Activated CD8-positive, alpha-beta memory T cell treated with anti-CD3 and anti-CD28 coated beads, Interleukin-2, amount 50 U/mL, for 24 hours (primary cell): Measurements from ENCODE around the gene CCL24.
"Not testable (repeated sequence)": the region's sequence is repeated elsewhere in the genome, so short reads cannot be mapped to it uniquely, and the experiment has no call there.

Experiments
- DNase-seq: peaks from one replicate; pipeline ENCODE4 v3.0.0-alpha.2; 2020; ENCODE audit errors: extremely low read depth

CCL24 gene, protein sequence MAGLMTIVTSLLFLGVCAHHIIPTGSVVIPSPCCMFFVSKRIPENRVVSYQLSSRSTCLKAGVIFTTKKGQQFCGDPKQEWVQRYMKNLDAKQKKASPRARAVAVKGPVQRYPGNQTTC

DNA sequence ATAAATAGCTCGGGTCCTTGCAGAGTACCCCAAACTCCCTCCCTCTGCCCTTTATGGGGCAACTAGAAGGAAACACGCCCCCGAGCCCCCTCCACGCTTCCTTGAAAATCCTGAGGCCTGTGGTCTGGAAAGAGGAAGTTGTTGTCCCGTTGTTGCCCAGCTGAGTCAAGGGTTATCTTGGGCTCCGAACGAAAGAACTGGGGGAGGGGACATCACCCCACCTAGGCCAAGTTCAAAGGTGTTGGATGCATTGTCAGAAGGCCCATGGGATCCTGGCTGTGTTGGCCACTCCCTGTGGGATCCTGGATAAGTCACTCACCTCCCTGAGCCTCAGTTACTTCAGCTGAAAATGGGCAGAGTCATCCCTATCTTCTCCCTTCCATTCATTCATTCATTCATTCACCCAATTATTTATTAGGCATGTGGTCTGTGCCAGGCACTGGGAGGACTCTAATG, at the start of gene CCL24:
Gene CCL24 (minus strand): TSS at position 26 of the 456 bp plus-strand sequence. CDS start 91 bp downstream, outside the sequence.
- DNase-seq, result no peak

DNA sequence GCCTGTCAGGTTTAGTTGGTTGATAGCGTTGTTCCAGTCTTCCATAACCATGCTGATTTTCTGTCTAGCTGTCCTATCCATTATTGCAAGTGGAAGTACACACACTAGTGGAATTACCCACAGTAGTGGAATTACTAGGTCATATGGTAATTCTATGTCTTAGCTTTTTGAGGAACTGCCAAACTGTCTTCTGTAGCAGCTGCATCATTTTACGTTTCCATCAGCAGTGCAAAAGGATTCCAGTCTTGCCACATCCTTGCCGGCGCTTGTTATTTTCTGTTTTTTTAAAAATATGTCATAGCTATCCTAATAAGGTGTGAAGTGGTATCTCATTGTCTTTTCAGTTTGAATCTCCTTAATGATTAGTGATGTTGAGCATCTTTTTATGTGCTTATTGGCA, 48.0 kb upstream of the CCL24 start:
- no peak for DNase-seq

DNA sequence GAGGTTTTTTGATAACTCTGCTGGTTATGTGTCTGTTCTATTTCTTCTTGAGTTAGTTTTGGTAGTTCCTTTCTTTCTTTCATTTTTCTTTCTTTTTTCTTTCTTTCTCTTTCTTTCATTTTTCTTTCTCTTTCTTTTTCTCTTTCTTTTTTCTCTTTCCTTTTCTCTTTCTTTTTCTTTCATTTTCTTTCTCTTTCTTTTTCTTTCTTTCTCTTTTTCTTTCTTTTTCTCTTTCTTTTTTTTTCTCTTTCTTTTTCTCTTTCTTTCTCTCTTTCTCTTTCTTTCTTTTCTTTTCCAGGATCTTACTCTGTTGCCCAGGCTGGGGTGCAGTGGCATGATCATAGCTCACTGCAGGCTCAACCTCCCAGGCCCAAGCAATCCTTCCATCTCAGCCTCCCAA, 44.8 kb upstream of the CCL24 start:
- DNase-seq, result no peak

DNA sequence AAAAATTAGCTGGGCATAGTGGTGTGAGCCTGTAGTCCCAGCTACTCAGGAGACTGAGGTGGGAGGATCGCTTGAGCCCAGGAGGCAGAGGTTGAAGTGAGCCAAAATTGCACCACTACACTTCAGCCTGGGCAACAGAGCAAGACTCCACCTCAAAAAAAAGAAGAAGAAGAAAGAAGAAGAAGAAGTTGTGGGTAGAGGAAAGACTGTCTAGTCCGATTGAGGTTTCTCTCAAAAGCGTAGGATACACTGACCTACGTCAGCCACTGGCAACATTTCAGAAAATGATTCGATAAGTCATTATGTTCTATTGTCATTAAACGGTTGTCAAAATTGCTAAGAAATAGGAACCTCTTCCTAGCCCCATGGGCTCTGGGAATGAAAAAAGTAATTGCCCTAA, 42.9 kb upstream of the CCL24 start:
- no peak for DNase-seq

DNA sequence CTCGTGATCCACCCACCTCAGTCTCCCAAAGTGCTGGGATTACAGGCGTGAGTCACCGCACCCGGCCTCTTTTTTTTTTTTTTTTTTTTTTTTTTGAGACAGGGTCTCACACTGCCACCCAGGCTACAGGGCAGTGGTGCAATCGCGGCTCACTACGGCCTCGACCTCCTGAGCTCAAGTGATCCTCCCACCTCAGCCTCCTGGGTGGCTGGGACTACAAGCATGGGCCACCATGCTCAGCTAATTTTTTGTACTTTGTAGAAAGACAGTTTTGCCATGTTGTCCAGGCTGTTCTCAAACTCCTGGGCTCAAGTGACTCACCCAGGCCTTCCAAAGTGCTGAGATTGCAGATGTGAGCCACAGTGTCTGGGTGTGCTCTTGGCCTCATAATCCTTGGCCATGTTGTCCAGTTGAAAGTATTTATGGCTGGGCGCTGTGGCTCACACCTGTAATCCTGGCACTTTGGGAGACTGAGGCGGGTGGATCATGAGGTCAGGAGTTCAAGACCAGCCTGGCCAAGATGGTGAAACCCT, 41.3 kb upstream of the CCL24 start:
- DNase-seq, result not testable (repeated sequence)

DNA sequence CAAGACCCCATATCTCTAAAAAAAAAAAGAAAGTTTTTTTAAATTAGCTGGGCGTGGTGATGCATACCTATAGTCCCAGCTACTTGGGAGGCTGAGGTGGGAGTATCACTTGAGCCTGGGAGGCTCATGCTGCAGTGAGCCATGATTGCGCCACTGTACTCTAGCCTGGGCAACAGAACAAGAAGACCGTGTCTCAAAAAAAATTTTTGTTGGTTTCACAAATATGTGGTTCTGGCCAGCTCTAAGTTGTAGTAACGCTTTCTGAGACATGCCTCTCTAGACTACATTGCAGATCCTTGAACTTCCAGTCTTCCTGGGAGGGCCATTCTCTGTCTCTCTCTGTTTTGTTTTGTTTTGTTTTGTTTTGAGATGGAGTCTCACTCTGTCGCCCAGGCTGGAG, 40.6 kb upstream of the CCL24 start:
- no peak for DNase-seq

DNA sequence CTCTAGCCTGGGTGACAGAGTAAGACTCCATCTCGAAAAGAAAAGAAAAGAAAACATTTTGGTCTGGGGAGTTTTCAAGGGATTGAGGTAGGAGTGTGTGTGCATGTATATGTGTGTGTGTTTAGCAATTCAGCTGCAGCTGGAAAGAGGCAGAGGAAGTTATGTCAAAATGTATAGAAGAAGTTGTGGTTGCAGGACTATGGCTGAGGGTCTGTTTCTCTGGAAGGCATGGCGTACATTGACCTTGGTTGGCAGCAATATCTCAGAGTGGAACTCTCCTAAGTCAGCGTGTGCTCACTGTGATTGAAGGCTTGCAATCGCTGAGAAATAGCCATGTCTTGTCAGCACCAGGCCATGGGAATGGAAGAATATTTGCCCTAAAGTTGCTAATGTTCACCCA, 36.6 kb upstream of the CCL24 start:
- DNase-seq, result no peak

DNA sequence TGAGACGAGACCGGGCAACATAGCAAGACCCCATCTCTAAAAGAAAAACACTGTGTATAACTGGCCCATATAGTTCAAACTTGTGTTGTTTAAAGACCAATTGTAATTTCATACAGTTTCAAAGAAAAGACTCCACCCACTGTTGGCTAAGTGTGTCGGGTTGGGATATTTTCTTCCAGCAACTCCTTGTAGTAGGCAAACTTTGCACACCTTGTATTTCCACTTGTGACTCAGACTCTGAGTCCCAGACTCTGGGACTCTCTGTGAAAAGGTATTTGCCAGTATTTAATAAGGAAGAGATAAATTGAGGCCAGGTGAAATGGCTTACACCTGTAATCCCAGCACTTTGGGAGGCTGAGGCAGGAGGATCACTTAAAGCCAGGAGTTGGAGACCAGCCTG, 36.0 kb upstream of the CCL24 start:
- DNase-seq, result no peak

DNA sequence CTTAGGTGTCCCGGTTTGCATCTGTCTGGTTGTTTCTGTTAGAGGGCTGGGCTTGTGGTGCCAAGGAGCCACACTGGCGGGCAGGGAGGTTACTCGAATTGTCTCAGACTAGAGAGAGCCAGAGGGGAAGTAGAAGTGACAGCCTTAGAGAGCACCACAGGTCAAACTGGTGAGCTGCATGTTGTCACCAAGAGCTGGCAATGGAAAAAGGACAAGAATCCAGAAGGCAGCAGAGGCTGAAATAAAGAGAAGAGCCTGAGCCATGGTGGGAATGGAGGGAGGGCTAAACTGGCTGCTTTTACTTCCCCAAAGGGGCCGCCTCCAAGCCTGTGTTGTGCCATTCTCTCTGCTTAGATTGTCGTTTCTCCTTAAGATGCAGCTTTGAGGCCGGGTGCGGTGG, 34.1 kb upstream of the CCL24 start:
- no peak for DNase-seq

DNA sequence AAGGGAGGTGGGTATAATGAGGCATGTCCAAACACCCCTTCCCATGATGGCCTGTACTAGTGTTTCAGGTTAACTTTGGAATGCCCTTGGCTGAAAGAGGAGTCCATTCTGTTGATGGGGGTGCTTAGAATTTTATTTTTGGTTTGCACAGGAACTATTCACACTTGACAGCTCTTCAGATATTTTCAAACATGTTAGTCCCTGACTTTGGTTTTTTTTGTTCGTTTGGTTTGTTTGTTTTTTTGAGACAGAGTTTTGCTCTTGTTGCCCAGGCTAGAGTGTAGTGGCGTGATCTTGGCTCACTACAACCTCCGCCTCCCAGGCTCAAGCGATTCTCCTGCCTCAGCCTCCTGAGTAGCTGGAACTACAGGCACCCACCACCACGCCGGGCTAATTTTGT, 31.5 kb upstream of the CCL24 start:
- not testable (repeated sequence) for DNase-seq

DNA sequence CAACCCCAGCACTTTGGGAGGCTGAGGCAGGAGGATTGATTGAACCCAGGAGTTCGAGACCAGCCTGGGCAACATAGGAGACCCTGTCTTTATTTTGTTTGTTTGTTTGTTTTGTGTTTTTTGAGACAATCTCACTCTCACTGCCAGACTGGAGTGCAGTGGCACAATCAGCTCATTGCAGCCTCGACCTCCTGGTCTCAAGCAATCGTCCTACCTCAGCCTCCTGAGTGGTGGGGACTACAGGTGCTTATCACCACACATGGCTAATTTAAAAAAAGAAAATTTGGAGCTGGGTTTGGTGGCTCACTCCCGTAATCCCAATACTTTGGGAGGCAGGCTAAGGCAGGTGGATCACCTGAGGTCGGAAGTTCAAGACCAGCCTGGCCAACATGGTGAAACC, 30.6 kb upstream of the CCL24 start:
- DNase-seq, result no peak

DNA sequence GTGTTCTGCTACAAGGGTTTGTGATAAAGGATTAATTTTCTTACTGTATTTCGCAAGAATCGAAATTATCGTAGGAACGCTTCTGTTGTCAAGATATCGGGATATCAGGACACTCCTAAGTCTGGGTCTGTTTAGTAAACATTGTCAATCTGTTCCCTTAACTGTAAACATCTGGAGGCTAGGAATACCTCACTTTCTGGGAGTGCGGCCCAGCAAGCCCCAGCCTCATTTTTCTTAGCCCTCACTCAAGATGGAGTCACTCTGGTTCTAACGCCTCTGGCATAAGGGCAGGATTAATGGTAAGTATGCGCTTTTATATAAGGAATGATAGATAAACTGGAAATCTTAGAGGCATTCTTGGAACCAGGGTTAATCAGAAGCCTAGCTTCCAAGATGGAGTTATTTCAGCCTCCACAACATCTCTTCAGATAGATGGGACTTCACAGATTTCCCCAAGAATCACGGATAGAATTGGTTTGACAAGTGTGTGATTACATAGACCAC, 30.1 kb upstream of the CCL24 start:
- no peak for DNase-seq

DNA sequence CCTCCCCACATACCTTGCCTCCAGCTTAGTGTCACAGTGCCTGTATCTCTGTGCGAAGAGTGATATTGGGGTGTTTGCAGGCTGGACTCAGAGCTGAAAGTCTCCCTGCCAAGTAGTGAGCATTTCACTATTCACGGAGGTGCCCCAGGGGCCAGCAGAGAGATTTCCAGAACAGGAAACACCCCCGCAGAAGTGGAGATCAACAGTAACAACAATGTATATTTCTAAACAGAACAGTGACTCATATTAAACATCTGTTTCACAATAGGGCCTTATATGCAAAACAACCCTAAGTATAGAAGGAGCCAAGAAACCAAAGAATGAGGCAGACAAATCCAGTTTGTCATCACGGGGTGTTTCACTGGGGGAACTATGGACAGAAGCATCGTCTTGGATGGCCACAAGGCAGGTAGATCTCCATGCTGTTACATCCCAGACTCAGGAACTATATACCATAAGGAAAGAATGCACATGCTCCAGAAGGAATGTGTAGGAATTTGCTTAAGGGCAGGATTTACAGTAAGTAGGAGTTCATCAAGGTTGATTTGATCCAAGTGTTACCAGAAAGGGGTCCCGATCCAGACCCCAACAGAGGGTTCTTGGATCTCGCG, 29.3 kb upstream of the CCL24 start:
- DNase-seq, result no peak

DNA sequence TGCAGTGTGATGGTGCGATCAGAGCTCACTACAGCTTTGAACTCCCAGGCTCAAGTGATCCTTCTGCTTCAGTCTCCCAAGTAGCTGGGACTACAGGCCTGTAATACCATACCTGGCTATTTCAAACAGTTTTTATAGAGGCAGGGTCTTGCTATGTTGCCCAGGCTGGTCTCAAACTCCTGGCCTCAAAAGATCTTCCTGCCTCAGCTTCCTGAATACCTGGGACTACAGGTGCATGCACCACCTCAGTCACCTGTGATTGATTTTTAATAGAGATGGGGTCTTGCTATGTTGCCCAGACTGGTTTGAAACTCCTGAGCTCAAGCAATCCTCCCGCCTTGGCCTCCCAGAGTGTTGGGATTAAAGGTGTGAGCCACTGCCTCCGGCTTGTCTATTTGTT, 26.4 kb upstream of the CCL24 start:
- DNase-seq, result no peak

DNA sequence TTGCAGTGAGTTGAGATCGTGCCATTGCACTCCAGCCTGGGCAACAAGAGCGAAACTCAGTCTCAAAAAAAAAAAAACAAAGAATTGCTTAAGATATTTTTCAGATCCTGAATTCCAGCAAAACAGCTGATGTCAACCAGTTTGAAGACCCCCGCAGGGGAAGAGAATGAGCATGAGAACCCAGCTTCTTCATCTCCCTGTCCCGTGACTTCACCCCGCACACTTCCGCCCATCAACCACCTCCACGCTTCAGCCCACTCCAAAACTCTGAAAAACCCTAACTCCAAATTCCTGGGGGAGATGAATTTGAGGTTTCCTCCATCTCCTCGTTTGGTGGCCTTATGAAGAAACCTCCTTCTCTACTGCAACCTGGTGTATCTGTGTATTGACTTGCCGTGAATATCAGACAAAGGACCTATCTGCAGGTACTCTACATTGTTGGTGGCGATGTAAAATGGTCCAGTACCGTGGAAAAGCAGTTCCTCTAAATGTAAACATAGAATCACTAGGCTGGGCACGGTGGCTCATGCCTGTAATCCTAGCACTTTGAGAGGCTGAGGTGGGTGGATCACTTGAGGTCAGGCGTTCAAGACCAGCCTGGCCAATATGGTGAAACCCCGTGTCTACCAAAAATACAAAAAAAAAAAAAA, 24.8 kb upstream of the CCL24 start:
- not testable (repeated sequence) for DNase-seq

DNA sequence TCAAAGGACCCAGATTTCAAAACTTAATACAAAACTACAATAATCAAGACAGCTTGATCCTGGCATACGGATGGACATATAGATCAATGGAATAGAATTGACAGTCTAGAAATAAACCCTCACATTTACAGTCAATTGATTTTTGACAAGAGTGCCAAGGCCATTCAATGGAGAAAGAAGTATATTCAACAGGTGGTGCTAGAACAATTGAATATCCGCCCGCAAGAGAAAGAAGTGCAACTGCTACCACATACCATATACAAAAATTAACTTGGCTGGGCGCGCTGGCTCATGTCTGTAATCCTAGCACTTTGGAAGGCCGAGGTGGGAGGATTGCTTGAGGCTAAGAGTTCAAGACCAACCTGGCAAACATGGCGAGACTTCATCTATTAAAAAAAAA, 23.2 kb upstream of the CCL24 start:
- no peak for DNase-seq

DNA sequence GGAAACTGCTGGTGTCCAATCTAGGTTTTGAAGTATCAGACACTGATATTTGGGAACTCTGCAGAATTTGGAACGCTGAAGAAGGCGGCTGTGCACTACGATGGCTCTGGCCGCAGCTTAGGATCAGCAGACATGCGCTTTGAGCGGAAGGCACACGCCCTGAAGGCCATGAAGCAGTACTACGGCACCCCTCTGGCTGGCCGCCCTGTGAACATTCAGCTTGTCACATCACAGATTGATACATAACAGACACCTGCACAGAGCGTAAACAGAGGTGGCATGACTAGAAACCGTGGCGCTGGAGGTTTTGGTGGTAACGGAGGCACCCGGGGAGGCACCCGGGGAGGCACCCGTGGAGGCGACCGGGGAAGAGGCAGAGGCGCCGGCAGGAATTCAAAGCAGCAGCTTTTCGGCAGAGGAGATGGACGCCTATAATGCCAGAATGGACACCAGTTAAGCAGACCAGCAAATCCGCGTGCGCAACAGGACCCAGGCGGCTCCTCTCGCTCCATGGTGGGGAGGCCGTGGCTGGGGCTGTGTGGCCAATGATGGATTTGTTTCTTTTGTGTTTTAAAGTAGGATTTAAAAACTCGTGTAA, 22.2 kb upstream of the CCL24 start:
- no peak for DNase-seq

DNA sequence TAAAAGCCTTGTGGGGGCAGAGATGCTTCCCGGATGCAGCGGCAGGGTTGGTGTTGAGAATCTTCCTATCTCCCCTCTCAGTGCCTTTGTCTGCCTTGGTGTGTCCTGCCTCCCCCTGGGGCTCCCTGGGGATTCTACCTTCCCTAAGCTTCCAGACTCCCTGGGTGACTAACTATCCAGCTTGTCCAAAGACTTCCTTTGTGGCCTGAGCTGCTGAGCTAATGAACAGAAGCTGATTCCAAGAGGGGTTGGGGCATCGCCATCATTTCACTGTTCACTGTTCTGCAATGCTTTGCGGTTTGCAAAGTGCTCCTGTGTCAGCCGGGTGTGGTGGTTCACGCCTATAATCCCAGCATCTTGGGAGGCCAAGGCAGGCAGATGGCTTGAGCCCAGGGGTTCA, 20.1 kb upstream of the CCL24 start:
- DNase-seq, result not testable (repeated sequence)

DNA sequence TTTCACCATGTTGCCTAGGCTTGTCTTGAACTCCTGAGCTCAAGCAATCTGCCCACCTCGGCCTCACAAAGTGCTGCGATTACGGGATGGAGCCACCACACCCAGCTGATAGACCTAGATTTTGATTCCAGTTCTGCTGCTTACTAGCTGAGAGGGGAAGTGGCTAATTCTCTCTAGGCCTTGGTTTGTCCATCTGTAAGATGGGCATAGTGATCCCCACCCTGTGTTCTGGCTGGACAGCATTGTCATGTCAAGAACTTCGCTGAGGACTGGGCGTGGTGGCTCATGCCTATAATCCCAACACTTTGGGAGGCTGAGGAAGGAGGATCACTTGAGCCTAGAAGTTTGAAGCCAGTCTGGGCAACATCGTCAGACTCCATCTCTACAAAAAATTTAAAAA, 17.4 kb upstream of the CCL24 start:
- no peak for DNase-seq

DNA sequence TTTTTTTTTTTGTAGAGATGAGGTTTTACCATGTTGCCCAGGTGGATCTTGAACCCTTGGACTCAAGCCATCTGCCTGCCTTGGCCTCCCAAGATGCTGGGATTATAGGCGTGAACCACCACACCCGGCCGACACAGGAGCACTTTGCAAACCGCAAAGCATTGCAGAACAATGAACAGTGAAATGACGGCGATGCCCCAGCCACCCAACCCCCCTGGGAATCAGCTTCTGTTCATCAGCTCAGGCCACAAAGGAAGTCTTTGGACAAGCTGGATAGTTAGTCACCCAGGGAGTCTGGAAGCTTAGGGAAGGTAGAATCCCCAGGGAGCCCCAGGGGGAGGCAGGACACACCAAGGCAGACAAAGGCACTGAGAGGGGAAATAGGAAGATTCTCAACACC, 16.1 kb upstream of the CCL24 start:
- not testable (repeated sequence) for DNase-seq

DNA sequence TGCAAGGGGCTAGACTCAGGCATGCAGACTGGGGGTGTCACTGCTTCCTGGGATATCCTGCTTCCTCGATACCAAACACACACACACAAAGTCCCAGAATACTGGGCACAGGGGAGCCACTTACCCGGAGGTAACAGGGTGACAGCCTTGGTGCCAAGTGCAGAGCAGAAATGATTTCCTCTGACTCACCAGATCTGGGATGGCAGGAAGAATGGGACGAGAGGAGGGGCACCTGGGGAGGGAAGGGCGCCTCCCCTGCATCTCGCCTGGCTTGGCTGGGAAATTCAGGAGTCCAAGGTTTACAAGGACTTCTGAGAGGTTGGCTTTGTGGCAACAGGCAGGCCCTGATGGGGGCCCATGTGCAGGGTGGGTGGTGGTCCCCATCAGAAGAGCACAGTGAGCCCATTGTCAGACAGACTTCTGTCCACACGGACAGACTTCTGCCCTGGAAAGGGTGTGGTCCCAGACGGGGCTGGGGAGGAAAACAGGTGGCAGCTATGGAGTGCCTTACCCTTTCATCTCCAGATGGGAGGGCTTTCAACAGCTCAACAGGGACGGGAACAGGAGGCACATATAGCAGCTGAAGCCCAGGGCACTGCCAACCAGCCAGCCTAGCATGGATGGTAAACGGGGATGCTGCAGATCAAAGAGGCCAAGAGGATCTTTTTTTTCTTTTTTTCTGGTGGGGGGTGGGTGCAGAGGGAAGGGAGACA, 9.7 kb upstream of the CCL24 start:
- no peak for DNase-seq

DNA sequence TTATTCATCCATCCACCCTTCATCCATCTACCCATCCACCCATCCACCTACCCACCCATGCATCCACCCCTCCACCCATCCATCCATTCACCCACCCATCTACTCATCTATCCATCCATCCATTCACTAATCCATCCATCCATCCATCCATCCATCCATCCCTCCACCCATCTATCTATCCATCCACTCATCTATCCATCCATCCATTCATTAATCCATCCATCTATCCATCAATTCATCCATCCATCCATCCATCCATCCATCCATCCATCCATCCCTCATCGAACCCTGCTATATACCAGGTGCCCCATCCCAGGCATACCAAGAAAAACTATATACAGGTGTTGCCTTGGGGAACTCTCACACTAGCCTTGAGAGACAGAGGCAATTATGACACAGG, 7.1 kb upstream of the CCL24 start:
- DNase-seq, result no peak
